HG02678 (cell line): ENCODE results near the gene ZNF699.
"Not testable (repeated sequence)": the region's sequence is repeated elsewhere in the genome, so short reads cannot be mapped to it uniquely, and the experiment has no call there.

ENCODE experiments used
- ATAC-seq: cut with Tn5 transposase; IDR thresholded peaks from one replicate; pipeline ENCODE4 v1.9.1; 2021; ENCODE audit warnings: mild to moderate bottlenecking, moderate library complexity; ENCODE audit not compliant: unreplicated experiment

ZNF699 gene

GRCh38 chr19:9309139-9309973 is at the start of gene ZNF699:
ZNF699 (minus strand) TSS chr19:9309838; CDS start chr19:9305119, 4,719 bp downstream.
- peak; percentile 89 for ATAC-seq

- ATAC-seq, result no peak
These were observed 45.0 kb upstream of the ZNF699 start for GRCh38 chr19:9354651-9355050.

GRCh38 chr19:9353011-9353410 is 43.4 kb upstream of the ZNF699 start:
- ATAC-seq, result no peak

GRCh38 chr19:9352505-9352904 is 42.9 kb upstream of the ZNF699 start:
- no peak for ATAC-seq

- ATAC-seq, result no peak
These were observed 39.0 kb upstream of the ZNF699 start for GRCh38 chr19:9348671-9349070.

- ATAC-seq, result no peak
These were observed 38.6 kb upstream of the ZNF699 start for GRCh38 chr19:9348253-9348652.

- ATAC-seq, result no peak
These were observed 35.4 kb upstream of the ZNF699 start for GRCh38 chr19:9345005-9345404.

GRCh38 chr19:9342610-9343304 is 33.1 kb upstream of the ZNF699 start:
- ATAC-seq, result no peak

GRCh38 chr19:9329999-9330398 is 20.4 kb upstream of the ZNF699 start:
- no peak for ATAC-seq

GRCh38 chr19:9324584-9324962 is 14.9 kb upstream of the ZNF699 start:
- no peak for ATAC-seq

GRCh38 chr19:9323919-9324583 is 14.4 kb upstream of the ZNF699 start, which contains the start of gene ZNF559:
ZNF559 (plus strand) TSS chr19:9324179; CDS start chr19:9338550, 14,371 bp downstream.
- ATAC-seq, result peak; percentile 96

GRCh38 chr19:9323557-9323918 is 13.9 kb upstream of the ZNF699 start:
- ATAC-seq, result peak; percentile 25

- ATAC-seq, result not testable (repeated sequence)
These were observed 12.6 kb upstream of the ZNF699 start for GRCh38 chr19:9322201-9322600.

- ATAC-seq, result not testable (repeated sequence)
These were observed 12.1 kb upstream of the ZNF699 start for GRCh38 chr19:9321756-9322155.

GRCh38 chr19:9321338-9321737 is 11.7 kb upstream of the ZNF699 start:
- no peak for ATAC-seq

- ATAC-seq, result no peak
These were observed 4.1 kb upstream of the ZNF699 start for GRCh38 chr19:9313756-9314155.

- peak; percentile 63 for ATAC-seq
These were observed 372 bp upstream of the ZNF699 start for GRCh38 chr19:9309974-9310446.

- ATAC-seq, result no peak
These were observed 1.4 kb downstream of the ZNF699 start for GRCh38 chr19:9308091-9308770.

- no peak for ATAC-seq
These were observed 3.2 kb downstream of the ZNF699 start for GRCh38 chr19:9306443-9306842.

- ATAC-seq, result no peak
These were observed 13.3 kb downstream of the ZNF699 start for GRCh38 chr19:9296336-9296735.

GRCh38 chr19:9295411-9295849 is 14.2 kb downstream of the ZNF699 start:
- ATAC-seq, result no peak
